PC-3 (cell line): Measurements from ENCODE around the gene ECHDC3. TPM values are rescaled to one million over a fixed set of nuclear protein-coding genes. Genes with fewer than 3 reads are reported as not detected.

Experiments
- ATAC-seq: fragments of 200-7000 bp; cut with Tn5 transposase; 2 replicates; pipeline ENCODE4 v1.9.1; 2020; ENCODE audit warnings: mild to moderate bottlenecking, moderate library complexity
- BruUV-seq: library from RNA; stranded (reverse); fragments of 400-500 nt; replicated peaks from 2 replicates; lab custom pipeline; 2021; lab: Mats Ljungman, UMichigan
- CTCF ChIA-PET: fragments of 300-600 bp; sonication (Branson Sonifier 250); formaldehyde crosslinking; loops from one replicate; lab custom pipeline; 2022; ENCODE audit warnings: antibody characterized with exemption; lab: Charles Lee
- POLR2A ChIA-PET: fragments of 300-600 bp; sonication (Branson Sonifier 250); formaldehyde crosslinking; loops from one replicate; lab custom pipeline; 2022; ENCODE audit warnings: antibody characterized with exemption; ENCODE audit not compliant: unreplicated experiment; lab: Charles Lee
- DNase-seq: peaks from one replicate; pipeline ENCODE4 v3.0.0-alpha.2; 2015
- H2AFZ ChIP-seq: fragments of 300-600 bp; sonication (generic); 2 replicates; pipeline ENCODE4 v1.6.0; 2016; ENCODE audit warnings: antibody characterized with exemption, low read length
- H3F3A ChIP-seq: fragments of 300-600 bp; sonication (generic); one replicate; pipeline ENCODE4 v1.6.0; 2017; ENCODE audit warnings: antibody characterized with exemption, low read length, control low read depth, mild to moderate bottlenecking; ENCODE audit not compliant: unreplicated experiment
- H3K27ac ChIP-seq: fragments of 300-600 bp; sonication (generic); 2 replicates; pipeline ENCODE4 v1.5.1; 2016; ENCODE audit warnings: mild to moderate bottlenecking, low read length
- H3K27me3 ChIP-seq: fragments of 300-600 bp; sonication (generic); 2 replicates; pipeline ENCODE4 v1.6.1; 2016; ENCODE audit warnings: low read length, mixed read lengths
- H3K36me3 ChIP-seq: fragments of 300-600 bp; sonication (generic); 2 replicates; pipeline ENCODE4 v1.6.1; 2016; ENCODE audit warnings: low read depth, mixed run types, low read length, mixed read lengths
- H3K4me1 ChIP-seq: fragments of 300-600 bp; sonication (generic); 2 replicates; pipeline ENCODE4 v1.5.1; 2016; ENCODE audit warnings: low read length; ENCODE audit not compliant: insufficient read depth
- H3K4me2 ChIP-seq: fragments of 300-600 bp; sonication (generic); 2 replicates; pipeline ENCODE4 v1.6.0; 2016; ENCODE audit warnings: low read length
- H3K4me3 ChIP-seq: fragments of 300-600 bp; sonication (generic); 2 replicates; pipeline ENCODE4 v1.5.1; 2016; ENCODE audit warnings: mild to moderate bottlenecking, low read length, mixed read lengths
- H3K79me2 ChIP-seq: fragments of 300-600 bp; sonication (generic); 2 replicates; pipeline ENCODE4 v1.6.1; 2017; ENCODE audit warnings: low read length, mixed read lengths
- H3K9ac ChIP-seq: fragments of 300-600 bp; sonication (generic); 2 replicates; pipeline ENCODE4 v1.6.0; 2016; ENCODE audit warnings: mild to moderate bottlenecking, low read length
- H3K9me2 ChIP-seq: fragments of 300-600 bp; sonication (generic); replicated peaks from 2 replicates; pipeline ENCODE4 v1.6.1; 2016; ENCODE audit warnings: mixed run types, low read length, mixed read lengths
- H3K9me3 ChIP-seq: fragments of 300-600 bp; sonication (generic); 2 replicates; pipeline ENCODE4 v1.6.1; 2016; ENCODE audit warnings: low read length, mixed read lengths
- H4K20me1 ChIP-seq: fragments of 300-600 bp; sonication (generic); 2 replicates; pipeline ENCODE4 v1.6.1; 2016; ENCODE audit warnings: low read length, mixed read lengths
- CTCF ChIP-seq: fragments of 300-600 bp; sonication (generic); conservative IDR thresholded peaks from 2 replicates; pipeline ENCODE4 v1.5.1; 2017; ENCODE audit warnings: antibody characterized with exemption, low read depth, mild to moderate bottlenecking, low read length
- EZH2 ChIP-seq: fragments of 300-600 bp; sonication (generic); IDR thresholded peaks from one replicate; pipeline ENCODE4 v1.6.1; 2017; ENCODE audit warnings: antibody characterized with exemption, mild to moderate bottlenecking, low read length; ENCODE audit not compliant: unreplicated experiment
- EZH2phosphoT487 ChIP-seq: fragments of 300-600 bp; sonication (generic); IDR thresholded peaks from 2 replicates; pipeline ENCODE4 v1.6.1; 2018; ENCODE audit warnings: mild to moderate bottlenecking, antibody characterized with exemption, low read length, borderline replicate concordance
- intact Hi-C: fragments of 100-400 bp; cut with micrococcal nuclease; formaldehyde crosslinking; loops from 2 replicates; pipeline ENCODE4 v1.9.0; 2023
- total RNA-seq: library from RNA; depleted of rRNA; stranded (reverse); fragments of >200 nt; gene quantifications from 2 replicates; pipeline ENCODE4 v1.2.3, GENCODE V29; 2014

ECHDC3 gene
- total RNA-seq, 1 experiment from 2014 or later = not detected

- H3F3A ChIP-seq = no peaks in the 10 kb centered on the region
- no peaks in the 10 kb centered on the region for H4K20me1 ChIP-seq
- no peak overlapping the region for H2AFZ ChIP-seq
- no peak overlapping the region for H3K4me2 ChIP-seq
- H3K79me2 ChIP-seq = no peaks in the 10 kb centered on the region
- H3K36me3 ChIP-seq = no peaks in the 10 kb centered on the region
- ChIA-PET POLR2A (no interaction called here), CTCF (no interaction called here)
- H3K27ac ChIP-seq = no peak overlapping the region
- H3K9ac ChIP-seq = no peak overlapping the region
- BruUV-seq = no TSS peak
- no peaks in the 10 kb centered on the region for H3K9me3 ChIP-seq
- ATAC-seq (no peak), DNase-seq (no peak)
- no peak overlapping the region for H3K4me3 ChIP-seq
- TF ChIP-seq EZH2phosphoT487 (no peak), EZH2 (no peak), CTCF (no peak)
- intact Hi-C loops = no loop called here
- no peaks in the 10 kb centered on the region for H3K4me1 ChIP-seq
- H3K9me2 ChIP-seq = no peaks in the 10 kb centered on the region
- no peaks in the 10 kb centered on the region for H3K27me3 ChIP-seq
Measured at GRCh38 chr10:11773761-11774441, 31.7 kb downstream of the ECHDC3 start.

GRCh38 chr10:11775412-11775811 is 33.2 kb downstream of the ECHDC3 start:
- no peaks in the 10 kb centered on the region for H3K9me2 ChIP-seq
- no peaks in the 10 kb centered on the region for H3K79me2 ChIP-seq
- no peaks in the 10 kb centered on the region for H3K9me3 ChIP-seq
- no peaks in the 10 kb centered on the region for H3K36me3 ChIP-seq
- ChIA-PET POLR2A (no interaction called here), CTCF (no interaction called here)
- H3K4me3 ChIP-seq = no peak overlapping the region
- TF ChIP-seq CTCF = no peak
- TF ChIP-seq EZH2phosphoT487 = no peak
- no peak for TF ChIP-seq EZH2
- no peaks in the 10 kb centered on the region for H4K20me1 ChIP-seq
- H3K4me2 ChIP-seq = no peak overlapping the region
- no peak overlapping the region for H3K9ac ChIP-seq
- intact Hi-C loops = no loop called here
- no TSS peak for BruUV-seq
- H3F3A ChIP-seq = no peaks in the 10 kb centered on the region
- no peak overlapping the region for H3K27ac ChIP-seq
- no peaks in the 10 kb centered on the region for H3K27me3 ChIP-seq
- H3K4me1 ChIP-seq = no peaks in the 10 kb centered on the region
- ATAC-seq = no peak
- H2AFZ ChIP-seq = peak overlapping the region; percentile 57; the same call in 1 of the 2 replicates
- no peak for DNase-seq

GRCh38 chr10:11776080-11776479 is 33.9 kb downstream of the ECHDC3 start:
- no peaks in the 10 kb centered on the region for H3K36me3 ChIP-seq
- DNase-seq = peak; percentile 49
- H3K9me3 ChIP-seq = no peaks in the 10 kb centered on the region
- no peak overlapping the region for H3K27ac ChIP-seq
- no peak for TF ChIP-seq EZH2phosphoT487
- TF ChIP-seq CTCF = no peak
- no peak for TF ChIP-seq EZH2
- BruUV-seq = no TSS peak
- intact Hi-C loops = no loop called here
- ChIA-PET POLR2A (no interaction called here), CTCF (no interaction called here)
- H3K79me2 ChIP-seq = no peaks in the 10 kb centered on the region
- H3K9me2 ChIP-seq = no peaks in the 10 kb centered on the region
- no peaks in the 10 kb centered on the region for H3K27me3 ChIP-seq
- no peak overlapping the region for H3K4me2 ChIP-seq
- ATAC-seq = peak; percentile 49
- H3F3A ChIP-seq = no peaks in the 10 kb centered on the region
- no peaks in the 10 kb centered on the region for H3K4me1 ChIP-seq
- H3K9ac ChIP-seq = no peak overlapping the region
- H2AFZ ChIP-seq = peak overlapping the region; percentile 57; the same call in 1 of the 2 replicates
- H3K4me3 ChIP-seq = no peak overlapping the region
- no peaks in the 10 kb centered on the region for H4K20me1 ChIP-seq
